Prostate gland (tissue), 2 donors: ENCODE results near the gene CEP128.

Experiments
- CTCF ChIP-seq, 4 experiments: fragments of 200-600 bp in 2 of 4; fragments of 450-650 bp in 2 of 4; sonication (generic) in 2 of 4; IDR thresholded peaks; 1 replicate in 3 of 4; 2 replicates in 1 of 4; pipeline ENCODE4 v1.5.1; 2016 to 2019; ENCODE audit warnings: antibody characterized with exemption in 4 of 4, mild to moderate bottlenecking in 2 of 4, moderate library complexity in 2 of 4
- POLR2A ChIP-seq: fragments of 450-650 bp; IDR thresholded peaks from one replicate; pipeline ENCODE4 v1.6.1; 2016; ENCODE audit warnings: antibody characterized with exemption, mild to moderate bottlenecking
- POLR2AphosphoS5 ChIP-seq: sonication (generic); formaldehyde crosslinking; IDR thresholded peaks from one replicate; pipeline ENCODE4 v1.6.1; 2017; ENCODE audit warnings: antibody characterized with exemption

GRCh38 chr14:80705241-80705980, 236.1 kb downstream of the CEP128 start:
- TF ChIP-seq POLR2A (no peak), CTCF (IDR thresholded peaks at IDR 0.05) (no peak), POLR2AphosphoS5 (no peak)
